ENCODE results near the gene PEMT. TPM values are rescaled to one million over a fixed set of nuclear protein-coding genes. Genes with fewer than 3 reads are reported as not detected.

PEMT gene
- total and polyA plus RNA-seq, 9 of the 15 experiments (the other 6 are each of a cell fraction or from before 2014, with no cell fraction given), result 1.4 to 36.4 (median 13.6) TPM

DNA sequence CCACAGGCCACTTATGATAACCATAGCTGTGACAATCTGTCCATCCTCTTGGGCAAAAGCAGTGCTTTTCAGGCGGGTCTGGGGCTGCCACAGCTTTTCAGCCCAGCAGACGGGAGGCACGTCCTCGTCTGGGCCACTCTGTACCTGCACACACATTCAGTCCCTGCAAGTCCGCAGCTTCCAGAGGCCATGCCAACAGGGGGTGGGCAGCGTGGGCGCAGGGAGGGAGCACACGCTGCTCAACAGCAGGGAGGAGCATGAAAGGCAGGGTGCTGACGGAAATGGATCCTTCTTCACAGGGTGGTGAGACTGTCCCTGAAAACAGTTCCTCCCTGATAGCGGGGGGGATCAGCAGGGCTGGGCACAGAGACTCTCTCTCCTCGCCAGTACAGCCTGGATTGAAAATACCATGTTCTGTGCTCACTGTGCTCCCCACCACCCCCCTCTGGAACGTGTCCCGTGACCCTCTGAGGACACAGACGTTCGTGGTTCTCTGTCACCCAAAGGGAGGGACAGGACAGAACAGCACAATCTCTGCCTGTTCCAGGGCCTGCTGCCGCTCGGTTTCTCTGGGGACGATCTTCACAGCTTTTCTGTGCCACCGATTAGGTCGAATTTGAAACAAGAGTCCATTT lies 41.7 kb downstream of the PEMT start:
- Histone ChIP-seq H4K20me1 (replicated peaks; ENCODE audit: control insufficient read depth, insufficient read depth, low read length) (no peaks in the 10 kb centered on the region), H3K36me3 (ENCODE audit: control insufficient read depth, insufficient read depth, low read length) (no peaks in the 10 kb centered on the region), H3K79me2 (ENCODE audit: control insufficient read depth, insufficient read depth, low read length) (no peaks in the 10 kb centered on the region), H3K9ac (ENCODE audit: insufficient read depth in 1 of 2, low read depth in 2 of 2, low read length in 2 of 2) (no peak overlapping the region), H3K4me3 (no peak overlapping the region), H3K9me1 (ENCODE audit: control insufficient read depth, insufficient read depth, low read length) (no peaks in the 10 kb centered on the region), H2AFZ (ENCODE audit: low read depth, low read length) (no peak overlapping the region), H3K4me1 (replicated peaks in 1 of 2; ENCODE audit: control insufficient read depth in 2 of 2, insufficient read depth in 2 of 2, low read length in 2 of 2) (peaks cover 0 to 6% of the 10 kb centered on the region in 2 experiments; a peak in 2 of 5 replicates), H3K27ac (ENCODE audit: extremely low read depth, low read depth, low read length) (no peak overlapping the region), H3K27me3 (ENCODE audit: control insufficient read depth in 2 of 2, insufficient read depth in 2 of 2, low read length in 2 of 2) (no peaks in the 10 kb centered on the region), H3K4me2 (ENCODE audit: insufficient read depth, low read length) (no peak overlapping the region), H3K9me3 (replicated peaks; ENCODE audit: control insufficient read depth, insufficient read depth, low read depth, low read length) (no peaks in the 10 kb centered on the region)
- 63% methylated on average over 14 of the region's 20 CpGs for WGBS (ENCODE audit: insufficient coverage, low coverage, missing lambda C conversion rate)
- in situ Hi-C loops (cut with MboI), result no loop called here
- BruUV-seq (replicated peaks), result no TSS peak
- DNase-seq (ENCODE audit: extremely low read depth in 1 of 4, low spot score in 3 of 4) (no peak), ATAC-seq (no peak), FAIRE-seq (no peak)
- no peak for TF ChIP-seq GTF2A2 (tag; IDR thresholded peaks at IDR 0.05)
- POLR2A ChIA-PET, result no interaction called here
- CTCF ChIA-PET (ENCODE audit: low intra/inter-chr PET ratio), result no interaction called here
- intact Hi-C loops (cut with micrococcal nuclease), result no loop called here

DNA sequence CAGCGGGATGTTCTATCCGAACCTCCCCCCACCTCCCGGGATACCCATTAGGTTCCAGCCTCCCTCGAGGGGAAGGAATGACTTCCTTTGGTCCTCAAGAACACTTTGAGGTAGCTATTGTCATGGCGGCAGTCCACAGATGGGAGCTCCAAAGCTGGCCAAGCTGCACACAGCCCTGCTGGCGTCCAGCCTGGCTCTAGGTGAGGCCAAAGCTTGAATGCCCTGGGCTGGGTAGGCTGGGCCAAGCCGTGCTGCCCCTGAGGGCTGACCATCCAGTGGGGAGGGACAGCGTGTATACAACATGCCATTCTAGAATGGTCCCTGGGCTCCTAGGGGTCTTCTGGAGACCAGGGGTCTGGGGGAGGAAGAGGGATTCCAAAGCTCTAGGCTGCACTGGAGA lies 43.5 kb downstream of the PEMT start:
- no TSS peak for BruUV-seq (replicated peaks)
- H4K20me1 ChIP-seq (replicated peaks; ENCODE audit: control insufficient read depth, insufficient read depth, low read length), result no peaks in the 10 kb centered on the region
- no peaks in the 10 kb centered on the region for H3K9me1 ChIP-seq (ENCODE audit: control insufficient read depth, insufficient read depth, low read length)
- no peaks in the 10 kb centered on the region for H3K79me2 ChIP-seq (ENCODE audit: control insufficient read depth, insufficient read depth, low read length)
- no peak for ATAC-seq
- TF ChIP-seq SRSF7 (optimal IDR thresholded peaks at IDR 0.05; ENCODE audit: low read depth, low read length) (no peak), SMARCE1 (IDR thresholded peaks at IDR 0.05) (no peak), PTRF (tag; IDR thresholded peaks at IDR 0.05) (no peak), PHF8 (IDR thresholded peaks at IDR 0.05; ENCODE audit: borderline replicate concordance, low read length) (no peak), PYGO2 (tag; IDR thresholded peaks at IDR 0.05) (no peak), MECOM (CRISPR knock-in tag; IDR thresholded peaks at IDR 0.05) (no peak), SMAD3 (CRISPR knock-in tag; conservative IDR thresholded peaks at IDR 0.05) (no peak), ZNF507 (tag; conservative IDR thresholded peaks at IDR 0.05) (no peak), MEF2A (IDR thresholded peaks at IDR 0.05; ENCODE audit: control insufficient read depth, low read depth, low read length) (no peak), BRF2 (IDR thresholded peaks at IDR 0.05; ENCODE audit: borderline replicate concordance, insufficient read depth, insufficient read length) (no peak)
- TF ChIP-seq, protein P1, sequence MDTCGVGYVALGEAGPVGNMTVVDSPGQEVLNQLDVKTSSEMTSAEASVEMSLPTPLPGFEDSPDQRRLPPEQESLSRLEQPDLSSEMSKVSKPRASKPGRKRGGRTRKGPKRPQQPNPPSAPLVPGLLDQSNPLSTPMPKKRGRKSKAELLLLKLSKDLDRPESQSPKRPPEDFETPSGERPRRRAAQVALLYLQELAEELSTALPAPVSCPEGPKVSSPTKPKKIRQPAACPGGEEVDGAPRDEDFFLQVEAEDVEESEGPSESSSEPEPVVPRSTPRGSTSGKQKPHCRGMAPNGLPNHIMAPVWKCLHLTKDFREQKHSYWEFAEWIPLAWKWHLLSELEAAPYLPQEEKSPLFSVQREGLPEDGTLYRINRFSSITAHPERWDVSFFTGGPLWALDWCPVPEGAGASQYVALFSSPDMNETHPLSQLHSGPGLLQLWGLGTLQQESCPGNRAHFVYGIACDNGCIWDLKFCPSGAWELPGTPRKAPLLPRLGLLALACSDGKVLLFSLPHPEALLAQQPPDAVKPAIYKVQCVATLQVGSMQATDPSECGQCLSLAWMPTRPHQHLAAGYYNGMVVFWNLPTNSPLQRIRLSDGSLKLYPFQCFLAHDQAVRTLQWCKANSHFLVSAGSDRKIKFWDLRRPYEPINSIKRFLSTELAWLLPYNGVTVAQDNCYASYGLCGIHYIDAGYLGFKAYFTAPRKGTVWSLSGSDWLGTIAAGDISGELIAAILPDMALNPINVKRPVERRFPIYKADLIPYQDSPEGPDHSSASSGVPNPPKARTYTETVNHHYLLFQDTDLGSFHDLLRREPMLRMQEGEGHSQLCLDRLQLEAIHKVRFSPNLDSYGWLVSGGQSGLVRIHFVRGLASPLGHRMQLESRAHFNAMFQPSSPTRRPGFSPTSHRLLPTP (IDR thresholded peaks at IDR 0.05; ENCODE audit: borderline replicate concordance, extremely low read depth, insufficient read length), result no peak
- no peak overlapping the region for H3K4me2 ChIP-seq (ENCODE audit: insufficient read depth, low read length)
- 51% methylated on average over 5 of the region's 8 CpGs for WGBS (ENCODE audit: insufficient coverage, low coverage, missing lambda C conversion rate)
- POLR2A ChIA-PET, result interaction anchor here (0.7 to 0.9 kb wide), 4 partner anchors 9 to 619 kb away, joined by 3 to 4 read pairs (median 3); no protein-coding TSS in a partner anchor
- intact Hi-C loops (cut with micrococcal nuclease), result no loop called here
- H3K36me3 ChIP-seq (ENCODE audit: control insufficient read depth, insufficient read depth, low read length), result no peaks in the 10 kb centered on the region
- H3K9ac ChIP-seq (ENCODE audit: insufficient read depth in 1 of 2, low read depth in 2 of 2, low read length in 2 of 2), result no peak overlapping the region
- no peaks in the 10 kb centered on the region for H3K9me3 ChIP-seq (replicated peaks; ENCODE audit: control insufficient read depth, insufficient read depth, low read depth, low read length)
- no peak for DNase-seq (ENCODE audit: extremely low read depth in 1 of 4, low spot score in 3 of 4)
- CTCF ChIA-PET (ENCODE audit: low intra/inter-chr PET ratio), result no interaction called here
- no peak for FAIRE-seq
- H2AFZ ChIP-seq (ENCODE audit: low read depth, low read length), result no peak overlapping the region
- peaks cover 0 to 6% of the 10 kb centered on the region in 2 experiments; a peak in 2 of 5 replicates for H3K4me1 ChIP-seq (replicated peaks in 1 of 2; ENCODE audit: control insufficient read depth in 2 of 2, insufficient read depth in 2 of 2, low read length in 2 of 2)
- H3K27me3 ChIP-seq (ENCODE audit: control insufficient read depth in 2 of 2, insufficient read depth in 2 of 2, low read length in 2 of 2), result no peaks in the 10 kb centered on the region
- in situ Hi-C loops (cut with MboI), result no loop called here
- no peak overlapping the region for H3K4me3 ChIP-seq
- H3K27ac ChIP-seq (ENCODE audit: extremely low read depth, low read depth, low read length), result no peak overlapping the region

All from K562 (cell line).